Measurements from ENCODE around the gene ASB9.

Gene ASB9

DNA sequence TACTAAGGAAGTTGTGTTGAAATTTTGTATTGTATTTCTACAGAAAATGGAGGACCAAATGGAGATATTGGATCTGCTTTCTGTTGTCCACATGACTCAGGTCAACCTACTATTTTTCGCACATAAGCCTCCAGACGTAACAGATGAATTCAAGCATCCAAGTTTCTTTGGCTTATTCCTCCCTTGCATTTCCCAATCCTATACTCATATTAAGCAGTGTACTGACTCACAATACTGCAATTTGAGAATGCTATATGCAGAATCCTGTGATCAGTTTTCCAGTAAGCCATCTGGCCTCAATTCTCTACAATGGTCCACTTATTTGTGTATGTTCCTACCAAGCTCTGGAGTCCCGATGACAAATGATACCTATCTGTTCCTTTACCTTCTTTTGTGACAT, 75.7 kb downstream of the ASB9 start:
- in situ Hi-C loops (cut with HindIII; ENCODE audit: low sequenced_read_pairs) = no loop called here
